Common myeloid progenitor, CD34-positive (primary cell): ENCODE data around the gene SNX5. TPM values are rescaled to one million over a fixed set of nuclear protein-coding genes. Genes with fewer than 3 reads are reported as not detected.

Experiments
- CTCF ChIA-PET: fragments of 350-600 bp; sonication (Branson Sonifier 250); formaldehyde crosslinking; loops from one replicate; lab custom pipeline; 2021; ENCODE audit warnings: antibody characterized with exemption; lab: Charles Lee
- POLR2A ChIA-PET: fragments of 350-600 bp; sonication (Branson Sonifier 250); formaldehyde crosslinking; loops from one replicate; lab custom pipeline; 2021; ENCODE audit warnings: antibody characterized with exemption; lab: Charles Lee
- DNase-seq, 3 donors: peaks; one replicate each; pipeline versions ENCODE4 v3.0.0 to v3.0.0-alpha.2; 2013
- H3K27ac ChIP-seq, 2 experiments: 1 replicate in 1 of 2; 2 replicates in 1 of 2; pipeline ENCODE4 v1.7.0; 2013; ENCODE audit warnings: inconsistent platforms in 2 of 2, low read length in 2 of 2, mild to moderate bottlenecking in 2 of 2, low read depth in 1 of 2, moderate library complexity in 1 of 2; ENCODE audit not compliant: severe bottlenecking in 2 of 2, insufficient read depth in 1 of 2, poor library complexity in 1 of 2
- H3K27me3 ChIP-seq, 5 experiments: replicated peaks in 2 of 5; 1 replicate in 3 of 5; 2 replicates in 2 of 5; pipeline versions ENCODE4 v1.6.1 to v1.7.0; 2013; ENCODE audit warnings: low read length in 4 of 5, mild to moderate bottlenecking in 2 of 5, moderate library complexity in 2 of 5, inconsistent platforms in 1 of 5; ENCODE audit not compliant: insufficient read depth in 5 of 5, control insufficient read depth in 4 of 5
- H3K36me3 ChIP-seq, 4 experiments: 1 replicate in 2 of 4; 2 replicates in 2 of 4; pipeline versions ENCODE4 v1.6.1 to v1.7.0; 2013; ENCODE audit warnings: low read length in 3 of 4, control low read depth in 1 of 4, mild to moderate bottlenecking in 1 of 4; ENCODE audit not compliant: control insufficient read depth in 4 of 4, insufficient read depth in 4 of 4
- H3K4me1 ChIP-seq, 4 experiments: 1 replicate in 3 of 4; 2 replicates in 1 of 4; pipeline versions ENCODE4 v1.6.1 to v1.7.1; 2013; ENCODE audit warnings: low read length in 3 of 4, mild to moderate bottlenecking in 3 of 4, control low read depth in 1 of 4, inconsistent platforms in 1 of 4, moderate library complexity in 1 of 4; ENCODE audit not compliant: control insufficient read depth in 4 of 4, insufficient read depth in 4 of 4; ENCODE audit errors: control extremely low read depth in 1 of 4
- H3K4me3 ChIP-seq, 7 experiments: 1 replicate in 4 of 7; 2 replicates in 3 of 7; pipeline versions ENCODE4 v1.5.1 to v1.7.0; 2013; ENCODE audit warnings: mild to moderate bottlenecking in 7 of 7, low read length in 6 of 7, moderate library complexity in 6 of 7, inconsistent platforms in 2 of 7, low read depth in 2 of 7, control low read depth in 1 of 7; ENCODE audit not compliant: insufficient read depth in 4 of 7, control insufficient read depth in 1 of 7; ENCODE audit errors: extremely low read depth in 1 of 7
- H3K9me3 ChIP-seq, 5 experiments: 1 replicate in 4 of 5; 2 replicates in 1 of 5; pipeline versions ENCODE4 v1.6.1 to v1.7.1; 2013; ENCODE audit warnings: low read length in 4 of 5, mild to moderate bottlenecking in 2 of 5, inconsistent platforms in 1 of 5, low read depth in 1 of 5, moderate library complexity in 1 of 5; ENCODE audit not compliant: control insufficient read depth in 4 of 5, insufficient read depth in 2 of 5; ENCODE audit errors: control extremely low read depth in 1 of 5
- WGBS: methylation state at CpG from one replicate; pipeline ENCODE4 v1.1.5; 2013; ENCODE audit not compliant: insufficient coverage; 5-methylcytosine and 5-hydroxymethylcytosine counted together
- polyA plus RNA-seq: library from polyadenylated mRNA; unstranded; fragments of 120-200 nt; gene quantifications from one replicate; pipeline ENCODE4 v1.2.1, GENCODE V29; 2013

The SNX5 gene
- 186 TPM for polyA plus RNA-seq

GRCh38 chr20:17968366-17969277, at the start of gene SNX5, which contains the start of gene MGME1:
SNX5 (minus strand) TSS chr20:17968794; CDS start chr20:17968425, 369 bp downstream.
MGME1 (plus strand) TSS chr20:17969018; CDS start chr20:17969860, 842 bp downstream.
- Histone ChIP-seq H3K27ac (peak within 1 kb of the TSS; percentile 93 to 97), H3K9me3 (no peaks in the 10 kb centered on the region), H3K36me3 (peaks cover 0 to 22% (median under 1%) of the 10 kb centered on the region in 4 experiments), H3K4me3 (peak within 1 kb of the TSS; percentile 88 to 99 (median 92)), H3K27me3 (no peaks in the 10 kb centered on the region), H3K4me1 (peaks cover 39 to 79% (median 59%) of the 10 kb centered on the region in 4 experiments)
- ChIA-PET POLR2A (interaction anchor here (1.2 to 2.1 kb wide), 3 partner anchors 10 to 25 kb away, joined by 3 to 10 read pairs (median 4); no protein-coding TSS in a partner anchor), CTCF (interaction anchor here (0.8 to 5.6 kb wide), 5 partner anchors 10 to 26 kb away, joined by 4 to 30 read pairs (median 7); no protein-coding TSS in a partner anchor)
- 0% methylated on average over 94 of the region's 96 CpGs for WGBS
- DNase-seq = peak; percentile 99 to 100 (median 100)

- no peaks in the 10 kb centered on the region for H3K4me1 ChIP-seq
- H3K36me3 ChIP-seq = no peaks in the 10 kb centered on the region
- ChIA-PET CTCF (interaction anchor here (0.8 to 1.9 kb wide), 5 partner anchors 12 to 403 kb away, joined by 3 to 6 read pairs (median 5); no protein-coding TSS in a partner anchor), POLR2A (no interaction called here)
- H3K27me3 ChIP-seq = no peaks in the 10 kb centered on the region
- DNase-seq = no peak
- no peak overlapping the region for H3K27ac ChIP-seq
- H3K9me3 ChIP-seq = peaks cover 0 to 3% (median 0%) of the 10 kb centered on the region in 5 experiments
- no peak overlapping the region for H3K4me3 ChIP-seq
- 97% methylated on average over 7 of the region's 10 CpGs for WGBS
Observed at GRCh38 chr20:18018100-18018499, 49.5 kb upstream of the SNX5 start.

GRCh38 chr20:18016772-18017171, 48.2 kb upstream of the SNX5 start:
- ChIA-PET CTCF (interaction anchor here (1.1 to 1.5 kb wide), 2 partner anchors 402 to 513 kb away, joined by 4 read pairs; no protein-coding TSS in a partner anchor), POLR2A (no interaction called here)
- Histone ChIP-seq H3K27me3 (no peaks in the 10 kb centered on the region), H3K4me1 (no peaks in the 10 kb centered on the region), H3K4me3 (no peak overlapping the region), H3K27ac (no peak overlapping the region), H3K9me3 (no peaks in the 10 kb centered on the region), H3K36me3 (no peaks in the 10 kb centered on the region)
- DNase-seq = no peak
- 76% methylated on average over 3 of the region's 3 CpGs for WGBS

GRCh38 chr20:18014411-18014810, 45.8 kb upstream of the SNX5 start:
- no peaks in the 10 kb centered on the region for H3K36me3 ChIP-seq
- no peaks in the 10 kb centered on the region for H3K4me1 ChIP-seq
- no peaks in the 10 kb centered on the region for H3K27me3 ChIP-seq
- POLR2A ChIA-PET = no interaction called here
- no peak overlapping the region for H3K4me3 ChIP-seq
- H3K27ac ChIP-seq = no peak overlapping the region
- H3K9me3 ChIP-seq = no peaks in the 10 kb centered on the region
- DNase-seq = no peak
- CTCF ChIA-PET = no interaction called here
- WGBS = 98% methylated on average over 6 of the region's 6 CpGs

DNA sequence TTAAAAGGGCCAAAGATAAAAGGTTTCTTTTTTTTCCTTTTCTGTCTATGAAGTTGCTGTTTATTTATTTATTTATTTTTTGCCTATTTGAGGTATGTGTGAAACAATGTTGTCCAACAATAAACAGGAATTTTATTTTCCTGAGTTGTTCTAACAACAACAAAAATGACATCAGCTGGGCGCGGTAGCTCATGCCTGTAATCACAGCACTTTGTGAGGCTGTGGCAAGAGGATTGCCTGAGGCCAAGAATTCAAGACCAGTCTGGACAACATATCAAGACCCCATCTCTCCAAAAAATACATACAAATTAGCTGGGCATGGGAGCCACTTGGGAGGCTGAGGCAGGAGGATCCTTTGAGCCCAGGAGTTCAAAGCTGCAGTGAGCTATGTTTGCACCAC, 44.3 kb upstream of the SNX5 start:
- H3K4me3 ChIP-seq = no peak overlapping the region
- H3K36me3 ChIP-seq = no peaks in the 10 kb centered on the region
- no peaks in the 10 kb centered on the region for H3K4me1 ChIP-seq
- H3K27me3 ChIP-seq = no peaks in the 10 kb centered on the region
- WGBS = 100% methylated on average over 2 of the region's 2 CpGs
- no peak for DNase-seq
- H3K9me3 ChIP-seq = no peaks in the 10 kb centered on the region
- ChIA-PET POLR2A (no interaction called here), CTCF (no interaction called here)
- no peak overlapping the region for H3K27ac ChIP-seq

DNA sequence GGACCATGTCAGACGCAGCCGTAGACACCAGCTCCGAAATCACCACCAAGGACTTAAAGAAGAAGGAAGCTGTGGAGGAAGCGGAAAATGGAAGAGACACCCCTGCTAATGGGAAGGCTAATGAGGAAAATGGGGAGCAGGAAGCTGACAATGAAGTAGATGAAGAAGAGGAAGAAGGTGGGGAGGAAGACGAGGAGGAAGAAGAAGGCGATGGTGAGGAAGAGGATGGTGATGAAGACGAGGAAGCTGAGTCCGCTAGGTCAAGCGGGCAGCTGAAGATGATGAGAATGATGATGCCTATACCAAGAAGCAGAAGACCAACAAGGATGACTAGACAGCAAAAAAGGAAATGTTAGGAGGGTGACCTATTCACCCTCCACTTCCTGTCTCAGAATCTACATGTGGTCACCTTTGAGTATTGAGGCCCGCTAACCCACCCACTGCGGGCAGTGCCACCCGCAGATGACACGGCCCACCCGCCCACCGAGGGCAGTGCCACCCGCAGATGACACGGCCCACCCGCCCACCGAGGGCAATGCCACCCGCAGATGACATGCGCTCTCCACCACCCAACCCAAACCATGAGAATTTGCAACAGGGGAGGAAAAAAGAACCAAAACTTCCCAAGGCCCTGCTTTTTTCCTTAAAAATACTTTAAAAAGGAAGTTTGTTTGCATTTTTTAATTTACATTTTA, 43.5 kb upstream of the SNX5 start:
- H3K27ac ChIP-seq = no peak overlapping the region
- H3K4me3 ChIP-seq = no peak overlapping the region
- no peaks in the 10 kb centered on the region for H3K36me3 ChIP-seq
- CTCF ChIA-PET = no interaction called here
- H3K9me3 ChIP-seq = no peaks in the 10 kb centered on the region
- POLR2A ChIA-PET = no interaction called here
- no peaks in the 10 kb centered on the region for H3K4me1 ChIP-seq
- DNase-seq = no peak
- WGBS = 98% methylated on average over 13 of the region's 21 CpGs
- no peaks in the 10 kb centered on the region for H3K27me3 ChIP-seq
